ENCODE data around the gene SPZ1. TPM values are rescaled to one million over a fixed set of nuclear protein-coding genes. Genes with fewer than 3 reads are reported as not detected.
"Not testable (repeated sequence)": the region's sequence is repeated elsewhere in the genome, so short reads cannot be mapped to it uniquely, and the experiment has no call there.

Gene SPZ1
- total RNA-seq, 4 donors from 2014 or later: not detected

- H3K36me3 ChIP-seq: no peaks in the 10 kb centered on the region
- DNase-seq: no peak
- in situ Hi-C loops (cut with MboI; ENCODE audit: low pct_ligation_motif_present in 1 of 4, low pct_unique_long_range_greater_than_20kb in 1 of 4, low sequenced_read_pairs in 3 of 4) (no loop called here), intact Hi-C loops (cut with DNase I; ENCODE audit: low total_unique reads) (no loop called here)
- TF ChIP-seq CTCF (IDR thresholded peaks at IDR 0.05) (no peak), EP300 (IDR thresholded peaks at IDR 0.05; ENCODE audit: low read depth) (no peak), POLR2AphosphoS5 (IDR thresholded peaks at IDR 0.05) (no peak), POLR2A (IDR thresholded peaks at IDR 0.05) (no peak)
- no peaks in the 10 kb centered on the region for H3K27me3 ChIP-seq
- no peaks in the 10 kb centered on the region for H3K4me1 ChIP-seq
- H3K9me3 ChIP-seq: peaks cover 0 to 4% of the 10 kb centered on the region in 2 donors
- WGBS, 2 donors (ENCODE audit: low coverage in 1 of 2): 92 to 100% methylated on average over 1 to 2 of the region's 2 CpGs
- H3K27ac ChIP-seq: no peak overlapping the region
- H3K4me3 ChIP-seq: no peak overlapping the region
These were observed 30.5 kb upstream of the SPZ1 start for GRCh38 chr5:80289320-80289719.

GRCh38 chr5:80291761-80292160, 28.0 kb upstream of the SPZ1 start:
- no peaks in the 10 kb centered on the region for H3K4me1 ChIP-seq
- H3K9me3 ChIP-seq: peaks cover 0 to 4% of the 10 kb centered on the region in 2 donors
- 78 to 86% methylated on average over 8 of the region's 8 CpGs for whole genome bisulfite sequencing, 2 donors (ENCODE audit: low coverage in 1 of 2)
- in situ Hi-C loops (cut with MboI; ENCODE audit: low pct_ligation_motif_present in 1 of 4, low pct_unique_long_range_greater_than_20kb in 1 of 4, low sequenced_read_pairs in 3 of 4) (no loop called here), intact Hi-C loops (cut with DNase I; ENCODE audit: low total_unique reads) (no loop called here)
- H3K36me3 ChIP-seq: no peaks in the 10 kb centered on the region
- no peaks in the 10 kb centered on the region for H3K27me3 ChIP-seq
- TF ChIP-seq POLR2AphosphoS5 (IDR thresholded peaks at IDR 0.05): no peak
- no peak for DNase-seq
- H3K27ac ChIP-seq: no peak overlapping the region
- no peak overlapping the region for H3K4me3 ChIP-seq

- Histone ChIP-seq H3K27ac (no peak overlapping the region), H3K4me3 (no peak overlapping the region), H3K27me3 (no peaks in the 10 kb centered on the region), H3K9me3 (peaks cover 0 to 4% of the 10 kb centered on the region in 2 donors), H3K36me3 (no peaks in the 10 kb centered on the region), H3K4me1 (no peaks in the 10 kb centered on the region)
- in situ Hi-C loops (cut with MboI; ENCODE audit: low pct_ligation_motif_present in 1 of 4, low pct_unique_long_range_greater_than_20kb in 1 of 4, low sequenced_read_pairs in 3 of 4): loop anchor here in 1 of 4 donors (5.0 kb wide), 1 partner anchor 204 kb away; no protein-coding TSS in a partner anchor
- WGBS, 2 donors (ENCODE audit: low coverage in 1 of 2): 65% methylated on average over 4 to 6 of the region's 6 CpGs
- TF ChIP-seq POLR2A (IDR thresholded peaks at IDR 0.05): no peak
- no peak for TF ChIP-seq EP300 (IDR thresholded peaks at IDR 0.05; ENCODE audit: low read depth)
- TF ChIP-seq POLR2AphosphoS5 (IDR thresholded peaks at IDR 0.05): no peak
- intact Hi-C loops (cut with DNase I; ENCODE audit: low total_unique reads): no loop called here
- DNase-seq: no peak
These were observed 23.7 kb upstream of the SPZ1 start for GRCh38 chr5:80296121-80296520.

GRCh38 chr5:80299601-80300000, 20.2 kb upstream of the SPZ1 start:
- no peak overlapping the region for H3K4me3 ChIP-seq
- in situ Hi-C loops (cut with MboI; ENCODE audit: low pct_ligation_motif_present in 1 of 4, low pct_unique_long_range_greater_than_20kb in 1 of 4, low sequenced_read_pairs in 3 of 4): loop anchor here in 1 of 4 donors (5.0 kb wide), 1 partner anchor 207 kb away; no protein-coding TSS in a partner anchor
- no peaks in the 10 kb centered on the region for H3K9me3 ChIP-seq
- WGBS, 2 donors (ENCODE audit: low coverage in 1 of 2): 93 to 100% methylated on average over 2 to 8 of the region's 8 CpGs
- H3K36me3 ChIP-seq: no peaks in the 10 kb centered on the region
- intact Hi-C loops (cut with DNase I; ENCODE audit: low total_unique reads): no loop called here
- H3K27ac ChIP-seq: no peak overlapping the region
- TF ChIP-seq EP300 (IDR thresholded peaks at IDR 0.05; ENCODE audit: low read depth) (no peak), POLR2A (IDR thresholded peaks at IDR 0.05) (no peak), POLR2AphosphoS5 (IDR thresholded peaks at IDR 0.05) (no peak), CTCF (IDR thresholded peaks at IDR 0.05) (no peak)
- no peak for DNase-seq
- no peaks in the 10 kb centered on the region for H3K4me1 ChIP-seq
- no peaks in the 10 kb centered on the region for H3K27me3 ChIP-seq

- Histone ChIP-seq H3K27me3 (no peaks in the 10 kb centered on the region), H3K27ac (no peak overlapping the region), H3K9me3 (no peaks in the 10 kb centered on the region), H3K36me3 (no peaks in the 10 kb centered on the region), H3K4me3 (no peak overlapping the region), H3K4me1 (no peaks in the 10 kb centered on the region)
- WGBS, 2 donors (ENCODE audit: low coverage in 1 of 2): 90 to 100% methylated on average over 1 to 8 of the region's 8 CpGs
- TF ChIP-seq CTCF (IDR thresholded peaks at IDR 0.05): no peak
- no peak for TF ChIP-seq EP300 (IDR thresholded peaks at IDR 0.05; ENCODE audit: low read depth)
- no peak for TF ChIP-seq POLR2A (IDR thresholded peaks at IDR 0.05)
- TF ChIP-seq POLR2AphosphoS5 (IDR thresholded peaks at IDR 0.05): no peak
- DNase-seq: no peak
- in situ Hi-C loops (cut with MboI; ENCODE audit: low pct_ligation_motif_present in 1 of 4, low pct_unique_long_range_greater_than_20kb in 1 of 4, low sequenced_read_pairs in 3 of 4) (loop anchor here in 2 of 4 donors (10.0 kb wide), 1 partner anchor 205 kb away; no protein-coding TSS in a partner anchor), intact Hi-C loops (cut with DNase I; ENCODE audit: low total_unique reads) (no loop called here)
These were observed 19.7 kb upstream of the SPZ1 start for GRCh38 chr5:80300125-80300524.

GRCh38 chr5:80300796-80301195, 19.0 kb upstream of the SPZ1 start:
- DNase-seq; H3K36me3 ChIP-seq; H3K4me3 ChIP-seq; H3K27ac ChIP-seq; H3K27me3 ChIP-seq; H3K9me3 ChIP-seq; H3K4me1 ChIP-seq; intact Hi-C loops (cut with DNase I; ENCODE audit: low total_unique reads): not testable (repeated sequence)
- in situ Hi-C loops (cut with MboI; ENCODE audit: low pct_ligation_motif_present in 1 of 4, low pct_unique_long_range_greater_than_20kb in 1 of 4, low sequenced_read_pairs in 3 of 4): loop anchor here in 2 of 4 donors (10.0 kb wide), 1 partner anchor 206 kb away; no protein-coding TSS in a partner anchor
- WGBS, 2 donors (ENCODE audit: low coverage in 1 of 2): 94% methylated on average over 11 of the region's 27 CpGs; no CpG with 5 or more reads in 1 of the 2 donors

- H3K4me3 ChIP-seq; intact Hi-C loops (cut with DNase I; ENCODE audit: low total_unique reads); H3K9me3 ChIP-seq; H3K27me3 ChIP-seq; DNase-seq; H3K27ac ChIP-seq; H3K36me3 ChIP-seq; H3K4me1 ChIP-seq: not testable (repeated sequence)
- WGBS, 2 donors (ENCODE audit: low coverage in 1 of 2): 95% methylated on average over 4 of the region's 34 CpGs; no CpG with 5 or more reads in 1 of the 2 donors
- in situ Hi-C loops (cut with MboI; ENCODE audit: low pct_ligation_motif_present in 1 of 4, low pct_unique_long_range_greater_than_20kb in 1 of 4, low sequenced_read_pairs in 3 of 4): loop anchor here in 2 of 4 donors (10.0 kb wide), 1 partner anchor 207 kb away; no protein-coding TSS in a partner anchor
These were observed 18.5 kb upstream of the SPZ1 start for GRCh38 chr5:80301342-80301741.
